ENCODE results near the gene OBSCN. TPM values are rescaled to one million over a fixed set of nuclear protein-coding genes. Genes with fewer than 3 reads are reported as not detected.

OBSCN gene
- total and polyA plus RNA-seq, 2 of the 4 experiments (the other 2 are of a cell fraction) = 4.1 to 9.5 TPM

- no peak for TF ChIP-seq MXI1 (IDR thresholded peaks at IDR 0.05; ENCODE audit: borderline replicate concordance, low read depth, low read length)
Measured at GRCh38 chr1:228401782-228402640, 194.2 kb downstream of the OBSCN start (continued).

- Histone ChIP-seq H3K36me3 (ENCODE audit: control insufficient read depth, insufficient read depth, low read length) (peaks cover 37% of the 10 kb centered on the region), H4K91ac (ENCODE audit: insufficient read depth, low read depth, low read length) (no peak overlapping the region), H3K9ac (ENCODE audit: low read depth, low read length) (no peak overlapping the region), H3K4me1 (ENCODE audit: control insufficient read depth, insufficient read depth, low read length) (peaks cover 11% of the 10 kb centered on the region), H3K4ac (ENCODE audit: low read depth, low read length) (no peak overlapping the region), H4K5ac (ENCODE audit: low read depth, low read length) (no peak overlapping the region), H3K9me1 (ENCODE audit: insufficient read depth, low read length) (peaks cover 2% of the 10 kb centered on the region; the same call in 1 of the 2 replicates), H3K56ac (ENCODE audit: extremely low read depth, insufficient read depth, low read length) (no peak overlapping the region), H2BK120ac (ENCODE audit: low read depth, low read length) (no peak overlapping the region), H3K27ac (ENCODE audit: insufficient read depth, low read length) (no peak overlapping the region), H3K14ac (replicated peaks; ENCODE audit: low read depth, low read length) (no peak overlapping the region), H4K8ac (ENCODE audit: low read depth in 2 of 2, low read length in 2 of 2) (no peak overlapping the region), H2AK5ac (ENCODE audit: low read depth, low read length) (no peak overlapping the region), H3K23ac (ENCODE audit: low read depth, low read length) (no peak overlapping the region), H3K4me3 (ENCODE audit: insufficient read depth, low read depth, low read length) (no peak overlapping the region), H3K27me3 (ENCODE audit: control insufficient read depth, insufficient read depth, low read length) (no peaks in the 10 kb centered on the region), H3K18ac (ENCODE audit: low read depth, low read length) (no peak overlapping the region), H2AK9ac (replicated peaks; ENCODE audit: low read depth, low read length, poor library complexity) (no peak overlapping the region), H3K9me3 (ENCODE audit: control insufficient read depth, insufficient read depth, low read length) (no peaks in the 10 kb centered on the region), H3K4me2 (ENCODE audit: low read depth, low read length) (no peak overlapping the region), H3K79me1 (ENCODE audit: low read depth in 1 of 2, low read length in 2 of 2) (peaks cover 19 to 89% of the 10 kb centered on the region in 2 experiments), H2BK15ac (ENCODE audit: low read depth, low read length) (no peak overlapping the region), H4K20me1 (ENCODE audit: insufficient read depth, low read length) (peaks cover 65% of the 10 kb centered on the region), H2AFZ (replicated peaks; ENCODE audit: low read length, poor library complexity) (no peak overlapping the region), H2BK5ac (ENCODE audit: low read depth, low read length, poor library complexity, severe bottlenecking) (no peak overlapping the region), H2BK20ac (ENCODE audit: low read depth, low read length) (no peak overlapping the region)
- intact Hi-C loops (cut with micrococcal nuclease) = no loop called here
- ATAC-seq (ENCODE audit: low read depth) = no peak
- 90% methylated on average over 2 of the region's 5 CpGs; no CpG with 5 or more reads in 1 of the 2 experiments for WGBS, 2 experiments (ENCODE audit: extremely low coverage in 2 of 2, insufficient read length in 1 of 2)
- DNase-seq = no peak
- POLR2A ChIA-PET (ENCODE audit: unreplicated experiment) = no interaction called here
- dilution Hi-C loops (cut with HindIII; ENCODE audit: low sequenced_read_pairs, unreplicated experiment) = no loop called here
- CTCF ChIA-PET = interaction anchor here (0.9 to 1.0 kb wide), 2 partner anchors 10 to 189 kb away, joined by 3 read pairs; no protein-coding TSS in a partner anchor
- BruUV-seq (replicated peaks) = no TSS peak
- in situ Hi-C loops (cut with MboI; ENCODE audit: low sequenced_read_pairs) = no loop called here
- no peak for TF ChIP-seq RCOR1 (IDR thresholded peaks at IDR 0.05; ENCODE audit: insufficient replicate concordance, low read length)
- TF ChIP-seq BHLHE40 (IDR thresholded peaks at IDR 0.05; ENCODE audit: low read depth, low read length) = no peak
- TF ChIP-seq CHD1 (IDR thresholded peaks at IDR 0.05; ENCODE audit: low read depth, low read length) = no peak
- TF ChIP-seq FOS (IDR thresholded peaks at IDR 0.05; ENCODE audit: low read depth, low read length) = no peak
- no peak for TF ChIP-seq CTCF (conservative IDR thresholded peaks at IDR 0.05; ENCODE audit: low read depth, low read length)
- no peak for TF ChIP-seq NFE2L2 (IDR thresholded peaks at IDR 0.05; ENCODE audit: low read depth, low read length)
- no peak for TF ChIP-seq MXI1 (IDR thresholded peaks at IDR 0.05; ENCODE audit: borderline replicate concordance, low read depth, low read length)
- no peak for TF ChIP-seq MAZ (IDR thresholded peaks at IDR 0.05; ENCODE audit: borderline replicate concordance, low read depth, low read length)
- TF ChIP-seq RAD21 (IDR thresholded peaks at IDR 0.05; ENCODE audit: low read length) = no peak
- no peak for TF ChIP-seq RFX5 (IDR thresholded peaks at IDR 0.05; ENCODE audit: low read depth, low read length)
- TF ChIP-seq SMC3 (IDR thresholded peaks at IDR 0.05; ENCODE audit: low read depth, low read length) = no peak
- TF ChIP-seq POLR2A (IDR thresholded peaks at IDR 0.05; ENCODE audit: low read depth, low read length) = no peak
- no peak for TF ChIP-seq ELK1 (IDR thresholded peaks at IDR 0.05; ENCODE audit: borderline replicate concordance, low read depth, low read length)
- no peak for TF ChIP-seq CEBPB (IDR thresholded peaks at IDR 0.05; ENCODE audit: low read depth, low read length)
Measured at GRCh38 chr1:228402641-228403025, 194.8 kb downstream of the OBSCN start.
